PC-3 (cell line): Measurements from ENCODE around the gene PSPC1.

Experiments used
- EZH2 ChIP-seq: fragments of 300-600 bp; sonication (generic); IDR thresholded peaks from one replicate; pipeline ENCODE4 v1.6.1; 2017; ENCODE audit warnings: antibody characterized with exemption, mild to moderate bottlenecking, low read length; ENCODE audit not compliant: unreplicated experiment
- EZH2phosphoT487 ChIP-seq: fragments of 300-600 bp; sonication (generic); IDR thresholded peaks from 2 replicates; pipeline ENCODE4 v1.6.1; 2018; ENCODE audit warnings: mild to moderate bottlenecking, antibody characterized with exemption, low read length, borderline replicate concordance
- TF ChIP-seq, protein P1 (sequence below): fragments of 300-600 bp; sonication (generic); conservative IDR thresholded peaks from 2 replicates; pipeline ENCODE4 v1.5.1; 2017; ENCODE audit warnings: antibody characterized with exemption, low read depth, mild to moderate bottlenecking, low read length

DNA sequence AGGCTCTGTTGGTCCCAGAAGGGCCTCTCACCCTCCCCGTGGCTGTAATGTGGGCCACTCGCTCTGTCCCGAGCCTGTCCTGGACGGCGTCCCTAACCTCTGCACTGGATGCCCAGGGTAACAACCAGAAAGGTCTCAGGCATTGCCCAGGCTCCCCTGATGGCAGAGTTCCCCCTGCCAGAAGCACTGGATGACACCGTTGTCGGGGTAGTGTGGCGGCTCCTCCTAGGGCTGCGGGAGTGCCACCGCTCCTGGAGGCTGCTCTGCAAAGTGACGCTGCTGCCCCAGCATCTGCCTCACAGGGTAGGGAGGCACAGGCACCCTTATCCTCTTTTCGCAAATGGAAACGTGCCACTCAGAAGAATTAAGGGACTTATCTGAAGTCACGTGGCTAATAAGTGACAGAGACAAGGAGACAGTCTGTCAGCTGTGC is 117.3 kb downstream of the PSPC1 start:
- TF ChIP-seq EZH2: no peak
- TF ChIP-seq, protein P1, sequence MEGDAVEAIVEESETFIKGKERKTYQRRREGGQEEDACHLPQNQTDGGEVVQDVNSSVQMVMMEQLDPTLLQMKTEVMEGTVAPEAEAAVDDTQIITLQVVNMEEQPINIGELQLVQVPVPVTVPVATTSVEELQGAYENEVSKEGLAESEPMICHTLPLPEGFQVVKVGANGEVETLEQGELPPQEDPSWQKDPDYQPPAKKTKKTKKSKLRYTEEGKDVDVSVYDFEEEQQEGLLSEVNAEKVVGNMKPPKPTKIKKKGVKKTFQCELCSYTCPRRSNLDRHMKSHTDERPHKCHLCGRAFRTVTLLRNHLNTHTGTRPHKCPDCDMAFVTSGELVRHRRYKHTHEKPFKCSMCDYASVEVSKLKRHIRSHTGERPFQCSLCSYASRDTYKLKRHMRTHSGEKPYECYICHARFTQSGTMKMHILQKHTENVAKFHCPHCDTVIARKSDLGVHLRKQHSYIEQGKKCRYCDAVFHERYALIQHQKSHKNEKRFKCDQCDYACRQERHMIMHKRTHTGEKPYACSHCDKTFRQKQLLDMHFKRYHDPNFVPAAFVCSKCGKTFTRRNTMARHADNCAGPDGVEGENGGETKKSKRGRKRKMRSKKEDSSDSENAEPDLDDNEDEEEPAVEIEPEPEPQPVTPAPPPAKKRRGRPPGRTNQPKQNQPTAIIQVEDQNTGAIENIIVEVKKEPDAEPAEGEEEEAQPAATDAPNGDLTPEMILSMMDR: no peak
- TF ChIP-seq EZH2phosphoT487: no peak
